ENCODE data around the gene PLVAP. TPM values are rescaled to one million over a fixed set of nuclear protein-coding genes. Genes with fewer than 3 reads are reported as not detected.

PLVAP gene
- total and polyA plus RNA-seq, 9 of the 15 experiments (the other 6 are each of a cell fraction or from before 2014, with no cell fraction given), result 0.09 to 0.84 (median 0.51) TPM; not detected in 4

GRCh38 chr19:17309198-17309964 lies 67.8 kb downstream of the PLVAP start, which contains the start of gene DDA1 (continued):
- TF ChIP-seq PHF20 (IDR thresholded peaks at IDR 0.05; ENCODE audit: partially characterized antibody), result no peak
- no peak for TF ChIP-seq XRCC3 (IDR thresholded peaks at IDR 0.05)
- peak in 1 of 2 experiments; percentile 40; a peak in 3 of 4 replicates for TF ChIP-seq SIN3A (IDR thresholded peaks at IDR 0.05; ENCODE audit: borderline replicate concordance in 2 of 2, control insufficient read depth in 1 of 2, low read depth in 2 of 2, low read length in 2 of 2)
- TF ChIP-seq ZBTB26 (CRISPR knock-in tag; IDR thresholded peaks at IDR 0.05), result peak; percentile 7; the same call in 1 of the 2 replicates
- peak; percentile 81; the same call in 1 of the 2 replicates for TF ChIP-seq SIN3B (IDR thresholded peaks at IDR 0.05; ENCODE audit: low read depth)
- no peak for TF ChIP-seq MAFG (tag; conservative IDR thresholded peaks at IDR 0.05)
- no peak for TF ChIP-seq PPARD (CRISPR knock-in tag; IDR thresholded peaks at IDR 0.05)
- no peak for TF ChIP-seq ZFP36 (IDR thresholded peaks at IDR 0.05; ENCODE audit: low read depth, low read length, partially characterized antibody)
- no peak for TF ChIP-seq RBM14 (IDR thresholded peaks at IDR 0.05; ENCODE audit: borderline replicate concordance, insufficient read depth, low read depth, low read length)
- no peak for TF ChIP-seq NFIX (CRISPR knock-in tag; IDR thresholded peaks at IDR 0.05; ENCODE audit: low read depth)
- TF ChIP-seq CBX2 (IDR thresholded peaks at IDR 0.05; ENCODE audit: insufficient read depth, low read length, poor library complexity, severe bottlenecking), result no peak
- TF ChIP-seq REST (IDR thresholded peaks at IDR 0.05; ENCODE audit: borderline replicate concordance), result no peak
- no peak for TF ChIP-seq REST (CRISPR knock-in tag; IDR thresholded peaks at IDR 0.05; ENCODE audit: low read depth)
- no peak for TF ChIP-seq ZNF3 (CRISPR knock-in tag; IDR thresholded peaks at IDR 0.05)
- TF ChIP-seq TRIM25 (IDR thresholded peaks at IDR 0.05; ENCODE audit: borderline replicate concordance), result no peak

Measured in K562 (cell line).